ENCODE results near the gene STYXL2.

DNA sequence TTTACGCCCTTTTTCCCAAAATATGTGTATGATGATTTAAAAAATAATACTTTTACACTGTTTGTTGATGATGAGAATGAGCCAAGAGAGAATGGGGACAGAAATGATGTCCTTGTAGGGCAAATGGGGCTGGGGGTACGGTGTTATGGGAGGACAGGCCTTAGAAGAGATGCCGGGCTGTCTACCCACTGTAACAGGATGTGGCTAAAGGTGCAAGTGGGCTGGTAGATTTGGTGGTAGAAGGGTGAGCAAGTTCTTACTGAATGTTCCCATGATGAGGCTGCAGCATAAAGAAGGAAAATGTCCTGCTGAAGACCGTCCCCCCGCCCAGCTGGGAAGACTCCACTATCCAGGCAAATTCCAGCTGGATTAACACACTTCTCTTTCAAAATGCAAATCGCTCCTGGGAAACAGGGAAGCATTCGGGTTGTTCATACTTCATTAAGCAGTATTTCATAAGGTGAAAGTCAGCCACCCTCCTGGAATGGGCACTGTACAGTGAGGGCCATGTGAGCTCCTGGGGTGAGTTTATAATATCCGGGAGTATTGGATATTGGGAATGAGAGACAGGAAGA lies 17.7 kb upstream of the STYXL2 start:
- TF ChIP-seq, protein P1, sequence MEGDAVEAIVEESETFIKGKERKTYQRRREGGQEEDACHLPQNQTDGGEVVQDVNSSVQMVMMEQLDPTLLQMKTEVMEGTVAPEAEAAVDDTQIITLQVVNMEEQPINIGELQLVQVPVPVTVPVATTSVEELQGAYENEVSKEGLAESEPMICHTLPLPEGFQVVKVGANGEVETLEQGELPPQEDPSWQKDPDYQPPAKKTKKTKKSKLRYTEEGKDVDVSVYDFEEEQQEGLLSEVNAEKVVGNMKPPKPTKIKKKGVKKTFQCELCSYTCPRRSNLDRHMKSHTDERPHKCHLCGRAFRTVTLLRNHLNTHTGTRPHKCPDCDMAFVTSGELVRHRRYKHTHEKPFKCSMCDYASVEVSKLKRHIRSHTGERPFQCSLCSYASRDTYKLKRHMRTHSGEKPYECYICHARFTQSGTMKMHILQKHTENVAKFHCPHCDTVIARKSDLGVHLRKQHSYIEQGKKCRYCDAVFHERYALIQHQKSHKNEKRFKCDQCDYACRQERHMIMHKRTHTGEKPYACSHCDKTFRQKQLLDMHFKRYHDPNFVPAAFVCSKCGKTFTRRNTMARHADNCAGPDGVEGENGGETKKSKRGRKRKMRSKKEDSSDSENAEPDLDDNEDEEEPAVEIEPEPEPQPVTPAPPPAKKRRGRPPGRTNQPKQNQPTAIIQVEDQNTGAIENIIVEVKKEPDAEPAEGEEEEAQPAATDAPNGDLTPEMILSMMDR (IDR thresholded peaks at IDR 0.05; ENCODE audit: control extremely low read depth in 1 of 3, insufficient read depth in 1 of 3, low read depth in 1 of 3, low read length in 3 of 3) = no peak
- TF ChIP-seq EZH2 (IDR thresholded peaks at IDR 0.05; ENCODE audit: low read depth, low read length, severe bottlenecking) = no peak
